ENCODE data around the gene PARVB. TPM values are rescaled to one million over a fixed set of nuclear protein-coding genes. Genes with fewer than 3 reads are reported as not detected.
A peak's percentile ranks its signal among the peaks of the same experiment; 100 is the strongest.

PARVB gene
- total and polyA plus RNA-seq, 10 of the 15 experiments (the other 5 are each of a cell fraction or from before 2014, with no cell fraction given): 5.2 to 264 (median 76.0) TPM

- TF ChIP-seq E2F8 (IDR thresholded peaks at IDR 0.05; ENCODE audit: low read depth, partially characterized antibody) (no peak), SIN3A (IDR thresholded peaks at IDR 0.05; ENCODE audit: low read depth, low read length) (peak; percentile 58; the same call in 1 of the 2 replicates), FOXM1 (IDR thresholded peaks at IDR 0.05; ENCODE audit: low read depth, low read length) (no peak), NBN (IDR thresholded peaks at IDR 0.05) (peak; percentile 27; the same call in 1 of the 2 replicates), HDGF (IDR thresholded peaks at IDR 0.05) (peak; percentile 44), HSF1 (IDR thresholded peaks at IDR 0.05; ENCODE audit: low read depth, low read length) (peak; percentile 20; the same call in 1 of the 2 replicates), TARDBP (IDR thresholded peaks at IDR 0.05; ENCODE audit: borderline replicate concordance) (no peak), EGR1 (IDR thresholded peaks at IDR 0.05; ENCODE audit: borderline replicate concordance in 1 of 2, low read depth in 2 of 2, low read length in 2 of 2) (peak in 1 of 2 experiments; percentile 77; a peak in 2 of 3 replicates), CHD2 (IDR thresholded peaks at IDR 0.05; ENCODE audit: borderline replicate concordance, low read depth, low read length) (peak; percentile 24; the same call in 1 of the 2 replicates), GATAD2B (conservative IDR thresholded peaks at IDR 0.05; ENCODE audit: low read depth) (peak; percentile 73), RELB (IDR thresholded peaks at IDR 0.05; ENCODE audit: low read depth) (0 out of 2 replicates have a peak, but pooled peaks have one; percentile 59), BACH1 (IDR thresholded peaks at IDR 0.05; ENCODE audit: borderline replicate concordance) (0 out of 2 replicates have a peak, but pooled peaks have one; percentile 5), ZBED1 (IDR thresholded peaks at IDR 0.05; ENCODE audit: borderline replicate concordance) (no peak), MEF2B (IDR thresholded peaks at IDR 0.05; ENCODE audit: partially characterized antibody, poor library complexity, severe bottlenecking) (peak; percentile 50), IKZF1 (conservative IDR thresholded peaks at IDR 0.05) (peak; percentile 84), MAX (IDR thresholded peaks at IDR 0.05; ENCODE audit: low read depth, low read length) (peak; percentile 70; the same call in 1 of the 2 replicates), LARP7 (IDR thresholded peaks at IDR 0.05) (peak; percentile 76), SPI1 (IDR thresholded peaks at IDR 0.05; ENCODE audit: borderline replicate concordance, insufficient read depth, low read depth, low read length) (no peak), USF1 (IDR thresholded peaks at IDR 0.05; ENCODE audit: borderline replicate concordance, extremely low read length, insufficient read depth, low read depth, low read length) (peak; percentile 51), MXI1 (IDR thresholded peaks at IDR 0.05; ENCODE audit: low read depth, low read length) (peak; percentile 96)
Measured at GRCh38 chr22:44023404-44024287, 456 bp upstream of the PARVB start (continued).

Data from GM12878 (cell line).